ENCODE data around the gene ELMOD3. TPM values are rescaled to one million over a fixed set of nuclear protein-coding genes. Genes with fewer than 3 reads are reported as not detected.

The ELMOD3 gene
- total and polyA plus RNA-seq, 2 experiments from 2014 or later: 20.9 to 23.5 TPM

GRCh38 chr2:85397925-85398331 lies 43.4 kb downstream of the ELMOD3 start:
- Histone ChIP-seq H3K27me3 (no peaks in the 10 kb centered on the region), H3K36me3 (no peaks in the 10 kb centered on the region), H3K27ac (no peak overlapping the region), H3K4me1 (ENCODE audit: low read depth) (no peaks in the 10 kb centered on the region), H3K4me3 (no peak overlapping the region), H3K9me3 (ENCODE audit: low read depth) (no peaks in the 10 kb centered on the region)
- no peak for TF ChIP-seq CTCF (IDR thresholded peaks at IDR 0.05; ENCODE audit: low read depth, low read length)
- no peak for DNase-seq (ENCODE audit: low read depth in 1 of 2, low spot score in 1 of 2)

DNA sequence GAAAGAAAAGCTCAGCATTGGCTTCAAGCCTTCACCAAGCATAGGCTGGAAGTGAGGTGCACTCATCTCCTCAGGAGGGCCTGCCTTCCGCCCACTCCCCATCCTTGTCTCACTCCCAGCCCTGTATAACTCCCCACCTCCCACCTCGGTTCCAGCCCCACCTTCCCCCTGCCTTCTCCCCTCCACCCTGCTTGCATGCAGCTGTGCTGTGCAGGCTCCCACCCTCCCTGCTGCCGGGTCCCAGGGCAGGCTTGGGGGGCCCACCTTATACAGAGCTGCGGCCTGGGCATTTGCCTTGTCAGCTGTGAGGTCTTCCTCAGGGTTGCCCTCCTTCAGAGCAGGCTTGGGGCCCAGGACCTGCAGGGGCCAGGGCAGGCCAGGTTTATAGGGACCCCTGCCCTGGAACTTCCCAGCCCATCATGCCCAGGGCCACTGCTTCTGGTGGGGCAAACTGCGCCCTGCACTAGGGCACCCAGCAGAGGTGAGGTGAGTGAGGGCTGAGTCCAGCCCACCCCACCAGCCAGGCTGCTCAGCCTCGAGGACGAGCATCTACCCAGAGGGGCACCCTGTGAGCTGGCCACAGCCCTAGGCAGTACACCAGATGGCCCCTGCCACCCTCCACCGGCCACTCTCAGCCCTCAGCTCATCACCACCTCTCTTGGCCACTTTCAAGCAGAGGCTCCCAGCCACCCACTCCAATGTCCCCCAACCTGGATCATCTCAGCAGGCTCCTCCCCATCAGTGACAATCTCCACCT lies 44.0 kb downstream of the ELMOD3 start:
- DNase-seq (ENCODE audit: low read depth in 1 of 2, low spot score in 1 of 2): no peak
- H3K36me3 ChIP-seq: no peaks in the 10 kb centered on the region
- H3K4me3 ChIP-seq: no peak overlapping the region
- no peak overlapping the region for H3K27ac ChIP-seq
- TF ChIP-seq CTCF (IDR thresholded peaks at IDR 0.05; ENCODE audit: low read depth, low read length): no peak
- H3K4me1 ChIP-seq (ENCODE audit: low read depth): no peaks in the 10 kb centered on the region
- H3K27me3 ChIP-seq: no peaks in the 10 kb centered on the region
- H3K9me3 ChIP-seq (ENCODE audit: low read depth): no peaks in the 10 kb centered on the region

GRCh38 chr2:85399183-85399455 lies 44.5 kb downstream of the ELMOD3 start:
- no peak for TF ChIP-seq CTCF (IDR thresholded peaks at IDR 0.05; ENCODE audit: low read depth, low read length)
- Histone ChIP-seq H3K4me3 (no peak overlapping the region), H3K27ac (no peak overlapping the region), H3K27me3 (no peaks in the 10 kb centered on the region), H3K4me1 (ENCODE audit: low read depth) (no peaks in the 10 kb centered on the region), H3K9me3 (ENCODE audit: low read depth) (no peaks in the 10 kb centered on the region), H3K36me3 (no peaks in the 10 kb centered on the region)
- no peak for DNase-seq (ENCODE audit: low read depth in 1 of 2, low spot score in 1 of 2)

GRCh38 chr2:85400023-85400422 lies 45.5 kb downstream of the ELMOD3 start:
- Histone ChIP-seq H3K36me3 (no peaks in the 10 kb centered on the region), H3K27me3 (no peaks in the 10 kb centered on the region), H3K4me3 (no peak overlapping the region)

GRCh38 chr2:85400541-85401463 lies 46.2 kb downstream of the ELMOD3 start:
- no peaks in the 10 kb centered on the region for H3K36me3 ChIP-seq
- no peak for TF ChIP-seq CTCF (IDR thresholded peaks at IDR 0.05; ENCODE audit: low read depth, low read length)
- no peaks in the 10 kb centered on the region for H3K27me3 ChIP-seq
- no peaks in the 10 kb centered on the region for H3K9me3 ChIP-seq (ENCODE audit: low read depth)
- no peak overlapping the region for H3K4me3 ChIP-seq
- H3K27ac ChIP-seq: no peak overlapping the region
- no peaks in the 10 kb centered on the region for H3K4me1 ChIP-seq (ENCODE audit: low read depth)
- no peak for DNase-seq (ENCODE audit: low read depth in 1 of 2, low spot score in 1 of 2)

More at GRCh38 chr2:85400023-85400422, 45.5 kb downstream of the ELMOD3 start:
- no peak overlapping the region for H3K27ac ChIP-seq
- no peak for DNase-seq (ENCODE audit: low read depth in 1 of 2, low spot score in 1 of 2)
- H3K9me3 ChIP-seq (ENCODE audit: low read depth): no peaks in the 10 kb centered on the region
- no peak for TF ChIP-seq CTCF (IDR thresholded peaks at IDR 0.05; ENCODE audit: low read depth, low read length)
- H3K4me1 ChIP-seq (ENCODE audit: low read depth): no peaks in the 10 kb centered on the region

All from cardiac muscle cell (in vitro differentiated cells and primary cell).